ENCODE results near the gene HDAC4. TPM values are rescaled to one million over a fixed set of nuclear protein-coding genes. Genes with fewer than 3 reads are reported as not detected.

HDAC4 gene
- total RNA-seq, 1 experiment from 2014 or later = 40.1 TPM

DNA sequence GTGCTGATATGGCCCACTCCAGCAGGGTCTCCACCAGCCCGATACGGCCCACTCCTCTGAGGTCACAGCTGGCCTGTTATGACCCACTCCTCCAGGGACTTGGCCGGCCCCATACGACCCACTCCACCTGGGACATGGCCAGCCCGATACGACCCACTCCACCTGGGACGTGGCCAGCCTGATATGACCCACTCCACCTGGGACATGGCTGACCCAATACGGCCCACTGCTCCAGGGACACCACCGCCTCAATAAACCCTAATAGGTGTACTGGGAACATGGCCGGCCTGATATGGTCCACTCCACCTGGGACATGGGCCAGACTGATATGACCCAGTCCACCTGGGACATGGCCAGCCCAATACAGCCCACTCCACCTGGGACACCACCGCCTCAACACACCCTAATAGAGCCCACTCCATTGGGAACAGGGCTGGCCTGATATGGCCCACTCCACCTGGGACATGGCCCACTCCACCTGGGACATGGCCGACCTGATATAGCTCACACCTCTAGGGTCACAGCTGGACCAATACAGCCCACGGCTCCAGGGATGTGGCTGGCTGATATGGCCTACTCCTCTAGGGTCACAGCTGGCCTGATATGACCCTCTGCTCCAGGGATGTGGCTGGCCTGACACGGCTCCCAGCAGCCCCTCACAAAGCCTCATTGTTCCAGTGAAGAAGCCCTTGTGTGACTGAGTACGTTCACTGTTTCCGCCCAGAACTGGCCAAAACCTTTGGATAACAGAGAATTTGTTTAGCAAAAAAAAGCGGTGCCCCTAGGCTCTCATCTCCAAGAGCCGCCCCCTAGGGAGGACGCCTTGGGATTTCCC is 245.6 kb downstream of the HDAC4 start:
- BruUV-seq (replicated peaks) = no TSS peak
- intact Hi-C loops (cut with micrococcal nuclease; ENCODE audit: unreplicated experiment) (no loop called here), in situ Hi-C loops (cut with HindIII; ENCODE audit: low pct_unique_long_range_greater_than_20kb, low sequenced_read_pairs) (no loop called here)
- DNase-seq (ENCODE audit: low read depth, low spot score) (no peak), ATAC-seq (no peak)
- H3K36me3 ChIP-seq (ENCODE audit: control insufficient read depth, insufficient read depth, low read length) = no peaks in the 10 kb centered on the region; the same call in 1 of the 2 replicates
- no peaks in the 10 kb centered on the region for H3K9me3 ChIP-seq (ENCODE audit: control insufficient read depth, insufficient read depth, low read depth, low read length)
- H3K4me3 ChIP-seq (ENCODE audit: low read depth in 2 of 2, low read length in 2 of 2) = no peak overlapping the region
- no peaks in the 10 kb centered on the region for H3K27me3 ChIP-seq (ENCODE audit: control insufficient read depth, insufficient read depth, low read length)
- CTCF ChIA-PET = no interaction called here
- no peak for TF ChIP-seq SIN3A (IDR thresholded peaks at IDR 0.05; ENCODE audit: borderline replicate concordance, insufficient read depth, low read depth, low read length)
- no peak for TF ChIP-seq TCF7L2 (IDR thresholded peaks at IDR 0.05; ENCODE audit: low read depth, low read length)
- TF ChIP-seq POLR2AphosphoS5 (IDR thresholded peaks at IDR 0.05; ENCODE audit: low read depth, low read length) = no peak
- TF ChIP-seq, protein P1, sequence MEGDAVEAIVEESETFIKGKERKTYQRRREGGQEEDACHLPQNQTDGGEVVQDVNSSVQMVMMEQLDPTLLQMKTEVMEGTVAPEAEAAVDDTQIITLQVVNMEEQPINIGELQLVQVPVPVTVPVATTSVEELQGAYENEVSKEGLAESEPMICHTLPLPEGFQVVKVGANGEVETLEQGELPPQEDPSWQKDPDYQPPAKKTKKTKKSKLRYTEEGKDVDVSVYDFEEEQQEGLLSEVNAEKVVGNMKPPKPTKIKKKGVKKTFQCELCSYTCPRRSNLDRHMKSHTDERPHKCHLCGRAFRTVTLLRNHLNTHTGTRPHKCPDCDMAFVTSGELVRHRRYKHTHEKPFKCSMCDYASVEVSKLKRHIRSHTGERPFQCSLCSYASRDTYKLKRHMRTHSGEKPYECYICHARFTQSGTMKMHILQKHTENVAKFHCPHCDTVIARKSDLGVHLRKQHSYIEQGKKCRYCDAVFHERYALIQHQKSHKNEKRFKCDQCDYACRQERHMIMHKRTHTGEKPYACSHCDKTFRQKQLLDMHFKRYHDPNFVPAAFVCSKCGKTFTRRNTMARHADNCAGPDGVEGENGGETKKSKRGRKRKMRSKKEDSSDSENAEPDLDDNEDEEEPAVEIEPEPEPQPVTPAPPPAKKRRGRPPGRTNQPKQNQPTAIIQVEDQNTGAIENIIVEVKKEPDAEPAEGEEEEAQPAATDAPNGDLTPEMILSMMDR (IDR thresholded peaks at IDR 0.05) = no peak
- TF ChIP-seq, protein P2, sequence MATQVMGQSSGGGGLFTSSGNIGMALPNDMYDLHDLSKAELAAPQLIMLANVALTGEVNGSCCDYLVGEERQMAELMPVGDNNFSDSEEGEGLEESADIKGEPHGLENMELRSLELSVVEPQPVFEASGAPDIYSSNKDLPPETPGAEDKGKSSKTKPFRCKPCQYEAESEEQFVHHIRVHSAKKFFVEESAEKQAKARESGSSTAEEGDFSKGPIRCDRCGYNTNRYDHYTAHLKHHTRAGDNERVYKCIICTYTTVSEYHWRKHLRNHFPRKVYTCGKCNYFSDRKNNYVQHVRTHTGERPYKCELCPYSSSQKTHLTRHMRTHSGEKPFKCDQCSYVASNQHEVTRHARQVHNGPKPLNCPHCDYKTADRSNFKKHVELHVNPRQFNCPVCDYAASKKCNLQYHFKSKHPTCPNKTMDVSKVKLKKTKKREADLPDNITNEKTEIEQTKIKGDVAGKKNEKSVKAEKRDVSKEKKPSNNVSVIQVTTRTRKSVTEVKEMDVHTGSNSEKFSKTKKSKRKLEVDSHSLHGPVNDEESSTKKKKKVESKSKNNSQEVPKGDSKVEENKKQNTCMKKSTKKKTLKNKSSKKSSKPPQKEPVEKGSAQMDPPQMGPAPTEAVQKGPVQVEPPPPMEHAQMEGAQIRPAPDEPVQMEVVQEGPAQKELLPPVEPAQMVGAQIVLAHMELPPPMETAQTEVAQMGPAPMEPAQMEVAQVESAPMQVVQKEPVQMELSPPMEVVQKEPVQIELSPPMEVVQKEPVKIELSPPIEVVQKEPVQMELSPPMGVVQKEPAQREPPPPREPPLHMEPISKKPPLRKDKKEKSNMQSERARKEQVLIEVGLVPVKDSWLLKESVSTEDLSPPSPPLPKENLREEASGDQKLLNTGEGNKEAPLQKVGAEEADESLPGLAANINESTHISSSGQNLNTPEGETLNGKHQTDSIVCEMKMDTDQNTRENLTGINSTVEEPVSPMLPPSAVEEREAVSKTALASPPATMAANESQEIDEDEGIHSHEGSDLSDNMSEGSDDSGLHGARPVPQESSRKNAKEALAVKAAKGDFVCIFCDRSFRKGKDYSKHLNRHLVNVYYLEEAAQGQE (IDR thresholded peaks at IDR 0.05; ENCODE audit: insufficient read depth in 1 of 2, low read depth in 2 of 2, low read length in 1 of 2) = no peak
- POLR2A ChIA-PET = no interaction called here
- H3K4me1 ChIP-seq (ENCODE audit: control insufficient read depth, insufficient read depth, low read length) = no peaks in the 10 kb centered on the region
- no peak overlapping the region for H3K27ac ChIP-seq (ENCODE audit: low read length)

DNA sequence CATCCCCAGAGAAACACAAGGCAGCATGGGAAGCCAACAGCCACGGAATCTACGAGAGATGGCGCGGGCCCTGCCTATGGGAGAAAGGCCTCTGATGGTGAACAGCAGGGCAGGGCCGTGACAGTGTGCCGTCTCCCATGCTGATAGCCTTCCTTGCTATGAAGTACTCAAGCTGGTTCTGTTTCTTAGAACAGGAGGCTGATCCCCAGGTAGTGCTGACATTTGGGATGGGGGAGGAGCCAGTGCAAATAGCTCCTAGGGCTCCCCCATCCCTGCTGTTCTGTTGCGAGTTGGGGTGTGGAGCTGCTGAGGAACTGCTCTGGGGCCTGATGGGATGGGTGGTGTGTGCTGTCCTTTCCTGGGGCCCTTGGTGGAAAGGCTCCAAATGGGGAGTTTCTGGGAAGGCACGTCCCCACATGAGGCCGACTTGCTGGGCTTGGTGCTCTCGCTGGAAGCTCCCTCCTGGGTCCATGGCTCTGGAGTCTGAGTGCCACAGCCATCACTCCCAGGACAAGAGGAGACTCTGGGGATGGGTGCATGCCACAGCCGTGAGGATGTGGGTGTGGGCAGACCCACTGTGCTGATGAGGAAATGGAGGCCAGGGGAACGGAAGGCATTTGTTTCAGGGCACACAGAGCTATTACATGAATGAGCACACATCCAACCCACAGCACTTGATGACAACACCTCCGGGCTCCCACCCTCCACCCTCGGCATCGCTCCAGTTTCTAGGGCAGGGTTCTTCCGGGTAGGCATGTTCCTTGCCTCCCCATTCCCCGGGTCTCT is 246.8 kb downstream of the HDAC4 start:
- ChIA-PET CTCF (no interaction called here), POLR2A (no interaction called here)
- Histone ChIP-seq H3K27ac (ENCODE audit: low read length) (no peak overlapping the region), H3K9me3 (ENCODE audit: control insufficient read depth, insufficient read depth, low read depth, low read length) (no peaks in the 10 kb centered on the region), H3K27me3 (ENCODE audit: control insufficient read depth, insufficient read depth, low read length) (no peaks in the 10 kb centered on the region), H3K4me3 (ENCODE audit: low read depth in 2 of 2, low read length in 2 of 2) (no peak overlapping the region), H3K4me1 (ENCODE audit: control insufficient read depth, insufficient read depth, low read length) (no peaks in the 10 kb centered on the region), H3K36me3 (ENCODE audit: control insufficient read depth, insufficient read depth, low read length) (no peaks in the 10 kb centered on the region; the same call in 1 of the 2 replicates)
- intact Hi-C loops (cut with micrococcal nuclease; ENCODE audit: unreplicated experiment) = no loop called here
- ATAC-seq (no peak), DNase-seq (ENCODE audit: low read depth, low spot score) (no peak)
- TF ChIP-seq TCF7L2 (IDR thresholded peaks at IDR 0.05; ENCODE audit: low read depth, low read length) = no peak
- TF ChIP-seq, protein P1 (IDR thresholded peaks at IDR 0.05) = no peak
- TF ChIP-seq POLR2AphosphoS5 (IDR thresholded peaks at IDR 0.05; ENCODE audit: low read depth, low read length) = no peak
- TF ChIP-seq, protein P2 (IDR thresholded peaks at IDR 0.05; ENCODE audit: insufficient read depth in 1 of 2, low read depth in 2 of 2, low read length in 1 of 2) = no peak
- TF ChIP-seq SIN3A (IDR thresholded peaks at IDR 0.05; ENCODE audit: borderline replicate concordance, insufficient read depth, low read depth, low read length) = no peak
- no TSS peak for BruUV-seq (replicated peaks)
- in situ Hi-C loops (cut with HindIII; ENCODE audit: low pct_unique_long_range_greater_than_20kb, low sequenced_read_pairs) = no loop called here
